IPS-18c (cell line): ENCODE data around the gene DFFA.
"Not testable (repeated sequence)": the region's sequence is repeated elsewhere in the genome, so short reads cannot be mapped to it uniquely, and the experiment has no call there.

Experiments used
- H3K4me3 ChIP-seq: 2 replicates; pipeline ENCODE4 v1.7.0; 2013; ENCODE audit warnings: low read depth, mild to moderate bottlenecking, low read length, moderate library complexity; ENCODE audit not compliant: insufficient read depth
- H3K9me3 ChIP-seq: one replicate; pipeline ENCODE4 v1.6.1; 2013; ENCODE audit warnings: mild to moderate bottlenecking, low read length, moderate library complexity; ENCODE audit not compliant: control insufficient read depth, insufficient read depth

DFFA gene

DNA sequence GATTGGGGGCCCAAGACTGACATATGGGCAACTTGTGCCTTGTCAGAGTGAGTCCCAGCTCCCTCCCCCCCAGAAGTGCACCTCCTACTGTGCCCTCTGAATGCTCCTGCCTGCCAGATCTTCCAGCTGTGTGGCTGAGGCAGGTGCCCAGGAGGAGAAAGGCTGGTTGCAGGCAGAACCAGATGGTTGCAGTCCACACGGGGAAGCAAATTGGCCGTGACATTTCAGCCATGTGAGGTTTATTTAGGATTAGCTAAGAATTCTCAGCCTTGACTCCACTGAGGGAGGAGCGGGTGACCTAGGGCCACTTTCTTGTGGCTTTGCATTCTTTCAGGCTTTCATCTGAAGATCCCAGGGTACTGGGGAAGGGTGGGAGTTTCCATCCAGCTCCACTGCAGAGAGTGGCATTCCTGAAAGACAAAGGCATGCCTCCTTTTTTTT is 36.2 kb upstream of the DFFA start:
- no peak overlapping the region for H3K4me3 ChIP-seq
- no peaks in the 10 kb centered on the region for H3K9me3 ChIP-seq

DNA sequence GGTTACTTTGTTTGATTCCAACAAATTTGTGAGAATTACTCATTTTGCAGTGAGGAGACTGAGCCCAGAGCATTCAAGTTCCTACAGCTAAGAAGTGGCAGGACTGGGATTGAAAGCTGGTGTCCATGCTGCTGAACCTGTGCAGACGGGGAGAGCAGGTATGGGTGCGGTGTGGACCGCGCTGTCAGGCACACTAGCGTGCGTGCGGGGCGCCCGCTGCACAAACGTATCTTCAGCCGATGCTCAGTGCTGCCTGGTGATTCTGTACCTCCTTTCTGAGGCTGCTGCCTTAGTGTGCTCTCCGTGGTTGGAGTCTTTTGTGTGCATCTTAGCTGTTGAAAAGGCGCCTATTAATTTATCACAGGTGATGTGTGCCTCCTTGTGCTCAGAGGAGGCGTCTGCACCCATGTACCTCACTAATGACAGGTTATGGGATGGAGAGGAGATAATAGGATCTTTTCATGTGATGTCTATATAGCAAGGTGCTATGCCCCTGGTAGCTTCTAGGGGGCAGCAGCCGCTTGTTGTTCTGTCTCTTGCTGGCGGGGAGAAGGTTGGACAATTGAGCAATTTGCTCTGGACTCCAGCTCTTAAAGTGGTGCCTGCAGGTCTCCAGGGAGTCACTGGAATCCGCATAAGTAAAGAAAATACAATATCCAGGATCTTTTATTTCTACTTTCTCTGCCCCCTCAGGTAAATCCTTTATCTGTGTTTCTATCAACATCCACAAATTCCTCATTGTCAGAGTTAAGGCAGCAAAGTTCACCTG is 35.0 kb upstream of the DFFA start:
- no peaks in the 10 kb centered on the region for H3K9me3 ChIP-seq
- no peak overlapping the region for H3K4me3 ChIP-seq

DNA sequence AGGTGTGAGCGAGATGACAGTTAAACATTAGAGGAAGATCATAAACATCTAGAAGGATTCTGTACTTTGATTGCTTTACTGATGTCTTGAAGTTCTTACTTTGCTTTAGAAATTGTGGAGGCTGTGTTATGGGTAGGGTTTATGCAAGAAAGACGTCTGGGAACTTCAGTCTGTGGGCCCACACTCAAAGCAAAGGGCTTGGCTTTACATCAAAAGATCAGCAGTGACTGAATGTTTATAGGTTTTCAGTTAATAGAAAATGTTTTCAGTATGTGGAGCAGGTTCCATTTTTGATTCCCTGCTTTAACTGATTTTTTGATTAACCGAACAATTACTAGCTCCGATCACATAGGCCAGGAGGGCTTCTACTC is 34.3 kb upstream of the DFFA start:
- H3K9me3 ChIP-seq, result no peaks in the 10 kb centered on the region
- H3K4me3 ChIP-seq, result no peak overlapping the region

DNA sequence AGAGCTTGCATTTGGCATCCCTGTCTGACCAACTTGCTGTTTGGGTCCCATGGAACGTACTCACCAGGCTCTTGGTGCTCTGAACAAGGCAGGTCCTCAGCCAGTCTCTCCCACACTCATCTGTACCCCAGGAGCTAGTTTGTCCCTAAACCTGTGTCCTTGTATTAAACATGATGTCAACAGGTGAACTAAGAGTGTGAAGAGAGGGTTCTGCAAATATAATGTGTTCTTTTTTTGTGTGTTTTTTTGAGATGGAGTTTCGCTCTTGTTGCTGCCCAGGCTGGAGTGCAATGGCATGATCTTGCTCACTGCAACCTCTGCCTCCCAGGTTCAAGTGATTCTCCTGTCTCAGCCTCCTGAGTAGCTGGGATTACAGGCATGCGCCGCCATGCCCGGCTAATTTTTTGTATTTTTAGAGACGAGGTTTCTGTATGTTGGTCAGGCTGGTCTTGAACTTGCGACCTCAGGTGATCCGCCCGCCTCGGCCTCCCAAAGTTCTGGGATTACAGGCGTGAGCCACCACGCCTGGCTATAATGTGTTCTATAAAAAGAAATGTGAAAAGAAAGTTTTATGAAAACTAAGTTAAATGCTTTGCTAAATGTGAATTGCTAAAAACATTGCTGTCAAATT is 33.8 kb upstream of the DFFA start:
- H3K9me3 ChIP-seq, H3K4me3 ChIP-seq: not testable (repeated sequence)

DNA sequence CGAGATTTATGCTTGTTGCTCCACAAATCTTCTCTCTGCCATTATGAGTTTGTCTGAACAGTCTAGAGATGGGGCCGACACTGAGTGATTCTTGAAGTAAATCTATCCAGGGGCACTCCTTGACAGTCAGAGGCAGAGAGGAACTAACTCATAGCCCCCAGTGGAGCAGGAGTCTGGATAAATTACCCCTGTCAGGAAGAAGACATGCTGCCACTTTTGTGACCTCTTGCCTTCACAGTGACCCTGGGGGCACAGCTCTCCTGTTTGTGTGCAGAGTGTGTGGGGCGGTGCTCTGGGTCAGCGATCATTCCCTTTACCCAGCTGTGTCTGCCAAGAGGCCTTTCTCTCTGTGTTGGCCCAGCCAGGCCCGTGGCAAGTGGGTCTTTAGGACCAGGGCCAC is 31.9 kb upstream of the DFFA start:
- no peak overlapping the region for H3K4me3 ChIP-seq
- H3K9me3 ChIP-seq, result no peaks in the 10 kb centered on the region

DNA sequence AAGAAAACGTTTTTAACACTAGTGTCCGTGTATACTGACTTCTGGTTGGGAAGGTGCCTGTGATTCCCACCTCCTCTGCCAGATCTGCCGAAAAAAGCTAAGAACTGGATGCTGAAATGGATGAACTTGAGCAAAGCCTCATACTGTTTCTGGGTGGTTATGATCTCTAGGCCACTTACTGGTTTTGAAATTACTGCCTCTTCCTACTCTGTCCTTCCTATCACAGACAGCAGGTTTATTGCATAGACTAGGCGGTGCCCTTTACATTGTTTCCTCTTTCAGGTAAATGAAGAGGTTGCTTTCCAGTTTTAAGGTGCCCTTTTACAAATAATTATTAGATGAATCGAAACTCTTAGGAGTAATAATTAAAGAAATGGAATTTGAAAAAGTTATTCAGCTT is 29.9 kb upstream of the DFFA start:
- Histone ChIP-seq H3K4me3 (no peak overlapping the region), H3K9me3 (no peaks in the 10 kb centered on the region)

DNA sequence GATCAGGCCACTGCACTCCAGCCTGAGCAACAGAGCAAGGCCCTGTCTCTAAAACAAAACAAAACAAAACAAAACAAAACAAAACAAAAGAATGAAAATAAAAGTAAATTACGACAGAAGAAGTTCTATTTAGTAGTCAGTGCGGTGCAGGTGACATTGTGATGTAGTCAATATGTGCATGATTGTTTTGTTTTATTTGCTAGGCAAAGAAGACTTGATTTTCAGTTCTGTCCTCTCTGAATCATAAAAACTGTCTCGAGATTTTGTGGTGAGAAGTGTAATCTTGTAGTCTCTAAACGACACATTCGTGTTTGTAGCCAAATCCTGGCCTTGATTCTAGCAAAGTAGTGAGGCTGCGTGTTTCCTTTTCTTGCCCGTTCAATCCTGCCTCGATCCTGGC is 25.9 kb upstream of the DFFA start:
- Histone ChIP-seq H3K4me3 (no peak overlapping the region), H3K9me3 (no peaks in the 10 kb centered on the region)

DNA sequence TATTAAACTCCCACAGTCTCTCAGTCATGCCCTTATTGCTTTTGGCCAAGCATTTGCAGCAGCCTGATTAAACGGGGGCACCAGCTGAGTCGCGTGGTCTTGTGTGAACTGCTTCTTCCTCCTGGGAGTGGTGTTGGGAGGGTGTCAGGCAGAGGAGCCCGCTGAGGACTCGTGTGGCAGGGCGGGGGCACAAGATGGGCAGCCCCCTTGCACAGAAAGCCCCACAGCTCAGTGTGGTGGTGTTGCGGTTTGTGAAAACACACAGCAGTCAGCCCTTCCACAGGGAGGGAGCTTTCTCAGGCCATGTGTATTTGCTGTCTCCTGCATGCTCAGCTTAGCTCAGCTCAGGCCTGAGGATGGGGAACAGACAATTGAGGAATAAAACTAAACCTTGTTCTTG is 24.8 kb upstream of the DFFA start:
- no peak overlapping the region for H3K4me3 ChIP-seq
- no peaks in the 10 kb centered on the region for H3K9me3 ChIP-seq

DNA sequence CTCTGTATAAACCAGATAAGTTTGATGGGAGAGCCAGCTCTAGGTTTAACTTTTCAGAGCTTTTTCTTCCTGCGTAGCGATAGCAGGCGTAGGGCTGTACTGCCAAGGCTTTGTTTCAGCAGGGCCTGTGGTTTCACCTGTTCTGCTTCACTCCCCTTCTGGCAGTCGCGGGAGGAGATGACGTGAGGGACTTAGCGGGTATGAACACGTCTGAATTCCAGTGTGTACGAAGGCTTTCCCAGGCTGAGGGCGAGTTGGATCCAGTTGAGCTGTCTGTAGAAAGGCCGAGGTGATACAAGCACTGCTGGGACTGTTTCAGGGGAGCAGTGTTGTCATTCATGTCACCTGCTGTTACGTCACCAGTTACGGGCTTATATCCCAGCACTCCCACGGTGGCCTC is 23.6 kb upstream of the DFFA start:
- Histone ChIP-seq H3K9me3 (no peaks in the 10 kb centered on the region), H3K4me3 (no peak overlapping the region)

DNA sequence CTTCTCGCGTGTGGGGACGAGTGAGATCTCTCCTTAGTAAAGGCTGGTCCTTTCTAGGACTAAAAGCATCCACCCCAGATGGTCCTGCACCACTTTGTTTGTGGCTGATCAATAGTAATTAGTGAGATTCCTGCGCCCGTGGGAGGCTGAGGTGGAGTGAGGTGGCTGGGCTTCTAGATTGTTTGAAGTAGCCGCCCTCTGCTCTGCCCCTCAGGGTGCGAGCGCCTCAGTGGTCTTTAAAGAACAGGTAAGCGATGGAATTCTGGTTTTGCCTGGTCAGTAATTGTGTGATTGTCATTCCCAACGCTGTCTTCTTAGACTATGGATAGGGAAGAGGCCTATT is 23.1 kb upstream of the DFFA start:
- Histone ChIP-seq H3K9me3 (no peaks in the 10 kb centered on the region), H3K4me3 (no peak overlapping the region)

DNA sequence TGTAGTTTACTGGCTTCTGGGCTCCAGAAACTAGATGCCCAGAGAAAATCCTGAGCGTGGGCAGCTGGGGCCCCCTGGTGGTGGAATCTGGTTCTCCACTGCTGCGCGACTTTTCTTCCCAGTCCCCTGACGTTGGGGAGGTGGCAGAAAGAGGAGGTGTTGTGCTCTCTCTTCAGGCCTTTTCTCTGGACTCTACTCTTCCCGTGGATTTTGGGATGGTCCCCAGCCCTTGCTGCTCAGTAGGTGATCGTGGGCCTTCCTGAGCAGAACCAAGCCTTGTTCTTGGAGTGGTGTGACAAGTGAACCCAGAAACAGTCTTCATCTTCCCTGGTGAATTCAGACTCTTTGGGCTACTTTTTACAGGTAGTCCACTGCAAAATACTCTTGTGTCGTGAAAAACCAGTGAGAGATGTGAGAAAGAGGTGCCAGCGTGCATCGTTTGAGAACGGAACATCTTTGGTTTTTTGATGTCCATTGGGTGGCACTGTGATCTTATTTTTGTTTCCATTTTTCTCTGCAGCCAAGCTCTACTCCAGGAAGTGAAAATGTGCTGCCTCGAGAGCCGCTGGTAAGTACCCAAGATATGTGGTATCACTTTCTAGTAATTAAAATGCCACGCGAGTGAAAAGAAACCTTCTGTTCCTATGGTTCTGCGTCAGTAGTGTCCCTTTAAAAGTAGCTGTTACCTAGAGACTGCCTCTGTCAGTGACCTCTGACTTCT is 22.6 kb upstream of the DFFA start:
- H3K4me3 ChIP-seq, result no peak overlapping the region

DNA sequence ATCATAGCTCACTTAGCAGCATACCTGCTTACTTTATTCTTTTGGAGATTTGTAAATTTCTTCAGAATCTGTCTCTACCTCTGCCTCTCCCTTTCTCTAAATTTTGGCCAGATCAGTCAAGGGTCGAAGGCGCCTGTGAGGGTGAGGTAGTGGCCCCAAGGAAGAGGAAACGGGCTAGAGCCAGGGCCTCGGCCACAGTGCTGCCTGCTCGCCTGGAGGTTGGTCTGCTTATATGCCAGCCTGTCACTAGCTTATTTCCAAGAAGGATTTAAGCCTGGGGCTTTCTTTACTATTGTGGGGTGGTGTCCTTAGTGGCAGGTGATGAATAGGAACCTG is 22.1 kb upstream of the DFFA start:
- H3K9me3 ChIP-seq, result no peaks in the 10 kb centered on the region
- H3K4me3 ChIP-seq, result no peak overlapping the region

More for the DNA sequence above, 22.6 kb upstream of the DFFA start:
- no peaks in the 10 kb centered on the region for H3K9me3 ChIP-seq

DNA sequence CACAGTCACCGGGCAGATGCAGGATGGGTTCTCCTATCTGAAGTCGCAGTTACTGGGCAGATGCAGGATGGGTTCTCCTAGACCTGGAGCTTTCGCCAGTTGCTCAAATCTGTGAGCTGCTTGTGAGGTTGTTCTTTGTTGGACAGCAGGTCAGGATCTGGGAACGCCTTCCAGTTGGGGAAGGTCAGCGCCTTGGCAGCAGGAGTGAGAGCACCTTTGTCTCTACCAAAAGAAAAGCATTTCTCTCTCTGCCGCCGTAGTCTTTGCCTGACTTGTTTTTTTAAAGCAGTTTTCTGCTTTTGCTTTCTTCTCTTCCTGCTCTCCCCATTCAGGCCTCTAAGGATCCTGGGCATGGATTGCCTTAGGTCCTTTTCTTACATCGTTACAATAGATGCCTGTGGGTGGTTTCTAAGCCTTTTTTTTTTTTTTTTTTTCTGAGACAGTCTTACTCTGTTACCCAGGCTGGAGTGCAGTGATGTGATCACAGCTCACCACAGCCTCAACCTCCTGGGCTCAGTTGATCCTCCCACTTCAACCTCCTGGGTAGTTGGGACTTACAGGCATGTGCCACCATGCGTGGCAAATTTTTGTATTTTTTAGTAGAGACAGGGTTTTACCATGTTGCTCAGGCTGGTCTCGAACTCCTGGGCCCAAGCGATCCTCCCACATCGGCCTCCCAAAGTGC is 18.1 kb upstream of the DFFA start:
- H3K4me3 ChIP-seq, result no peak overlapping the region
- no peaks in the 10 kb centered on the region for H3K9me3 ChIP-seq

DNA sequence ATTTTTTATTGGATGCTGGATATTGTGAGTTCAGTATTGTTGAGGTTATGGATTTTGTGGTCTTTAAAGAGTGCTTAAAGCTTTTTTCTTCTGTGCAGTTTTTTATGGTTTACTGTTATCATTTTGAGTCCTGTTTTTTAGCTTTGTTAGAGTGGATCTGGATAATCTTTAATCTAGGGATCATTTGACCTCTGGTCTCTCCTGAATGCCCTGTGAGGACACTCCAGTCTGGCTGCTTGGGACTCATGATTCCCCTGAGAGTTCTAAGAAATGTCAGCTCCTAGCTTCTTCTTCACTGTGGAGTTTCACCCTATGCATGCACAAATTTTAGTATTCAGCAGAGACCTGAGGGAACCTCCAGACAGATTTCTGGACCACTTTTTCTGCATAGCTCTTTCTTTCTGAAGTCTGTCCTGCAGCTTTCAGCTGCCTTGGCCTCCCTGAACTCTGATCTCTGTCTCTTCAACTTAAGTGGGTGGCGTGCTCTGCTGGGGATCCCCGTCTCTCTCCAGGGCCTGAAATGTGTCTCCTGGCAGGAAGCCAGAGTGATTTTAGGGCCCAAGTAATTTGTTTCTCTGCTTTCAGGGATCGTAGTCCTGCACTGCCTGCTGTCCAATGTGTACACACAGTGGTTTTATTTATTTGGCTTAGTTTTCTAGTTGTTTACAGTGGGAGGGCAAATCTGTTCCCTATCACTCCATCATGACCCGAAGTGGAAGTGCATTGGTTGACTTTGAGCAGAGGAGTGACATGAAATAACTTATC is 17.1 kb upstream of the DFFA start:
- Histone ChIP-seq H3K9me3 (no peaks in the 10 kb centered on the region), H3K4me3 (no peak overlapping the region)

DNA sequence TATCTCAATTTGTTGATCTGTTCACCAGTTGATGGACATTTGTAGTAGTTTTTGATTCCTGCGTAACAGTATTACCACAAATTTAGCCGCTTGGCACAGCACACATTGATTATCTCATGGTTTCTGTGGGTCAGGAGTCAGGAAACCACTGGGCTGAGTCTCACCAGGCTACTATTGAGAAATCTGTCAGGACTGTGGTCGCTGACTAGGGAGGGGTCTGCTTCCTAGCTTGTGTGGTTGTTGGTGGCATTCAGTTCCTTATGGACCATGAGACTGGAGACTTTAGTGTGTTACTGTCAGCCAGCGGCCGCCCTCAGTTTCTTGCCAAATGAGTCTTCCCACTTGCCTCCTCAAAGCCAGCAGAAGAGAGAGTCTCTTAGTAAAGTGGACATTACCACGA is 12.2 kb upstream of the DFFA start:
- Histone ChIP-seq H3K9me3 (no peaks in the 10 kb centered on the region), H3K4me3 (no peak overlapping the region)

DNA sequence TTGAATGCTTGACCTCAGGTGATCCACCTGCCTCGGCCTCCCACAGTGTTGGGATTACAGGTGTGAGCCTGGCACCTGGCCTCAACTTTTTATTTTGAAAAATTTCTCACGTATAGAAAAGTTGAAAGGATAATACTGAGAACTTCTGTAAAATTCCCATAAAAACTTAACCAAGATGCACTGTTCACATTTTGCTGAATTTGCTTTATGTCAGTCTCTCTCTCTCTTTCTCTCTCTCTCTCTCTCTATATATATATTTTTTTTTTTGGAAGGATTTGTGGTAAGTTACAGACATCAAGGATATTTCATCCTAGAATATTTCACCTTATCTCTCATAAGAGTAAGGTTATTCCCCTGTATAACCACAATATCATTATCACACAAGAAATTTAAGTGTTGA is 8.3 kb upstream of the DFFA start:
- Histone ChIP-seq H3K9me3 (no peaks in the 10 kb centered on the region), H3K4me3 (no peak overlapping the region)

DNA sequence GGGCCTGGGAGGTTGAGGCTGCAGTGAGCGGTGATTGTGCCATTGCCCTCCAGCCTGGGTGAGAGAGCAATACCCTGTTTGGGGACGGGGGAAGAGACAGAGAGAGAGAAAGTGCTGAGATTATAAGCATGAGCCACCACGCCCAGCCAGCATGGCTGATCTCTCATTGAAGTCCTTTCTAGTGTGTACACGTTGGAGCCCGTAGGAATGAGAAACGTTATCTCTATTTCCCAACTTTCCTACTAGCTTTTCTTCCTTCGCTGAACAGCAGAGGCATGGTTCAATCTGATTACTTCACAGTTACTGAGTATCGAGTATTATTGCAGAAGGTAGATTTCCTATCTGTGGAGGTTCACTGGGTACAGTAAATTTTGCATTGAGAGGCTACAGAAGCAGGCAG is 7.0 kb upstream of the DFFA start:
- Histone ChIP-seq H3K4me3 (no peak overlapping the region), H3K9me3 (no peaks in the 10 kb centered on the region)
